ENCODE measurements around the gene SASH1. TPM values are rescaled to one million over a fixed set of nuclear protein-coding genes. Genes with fewer than 3 reads are reported as not detected.

Gene SASH1
- total and polyA plus RNA-seq, 8 donors: 5.8 to 82.6 (median 16.3) TPM

DNA sequence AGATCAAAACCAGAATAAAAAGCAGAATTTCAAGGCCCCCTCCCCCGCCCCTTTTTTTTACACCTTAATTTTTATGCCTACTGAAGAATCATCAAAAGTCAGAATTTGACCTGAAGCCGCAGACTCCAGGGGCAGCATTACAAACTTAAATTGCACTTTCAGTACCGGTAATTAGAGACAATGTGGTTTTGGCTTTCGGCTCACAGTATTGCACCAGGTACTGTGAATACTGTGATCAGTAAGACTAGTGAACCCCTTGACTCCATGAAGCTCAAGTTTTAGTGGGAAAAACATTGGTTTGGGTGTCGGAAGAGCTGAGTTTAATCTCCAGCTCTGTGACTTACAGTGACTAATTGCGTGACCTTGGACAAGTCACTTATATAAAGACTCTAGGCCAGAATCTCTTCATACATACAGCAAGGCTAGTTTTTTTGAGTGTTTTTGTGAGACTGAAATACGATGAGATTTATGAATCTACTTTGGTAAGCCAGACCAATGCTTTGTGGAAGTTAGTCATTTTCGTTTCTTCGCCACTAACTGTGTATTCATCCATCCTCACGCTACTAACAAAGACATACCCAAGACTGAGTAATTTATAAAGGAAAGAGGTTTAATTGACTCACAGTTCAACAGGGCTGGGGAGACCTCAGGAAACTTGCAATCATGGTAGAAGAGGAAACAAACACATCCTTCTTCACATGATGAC lies 114.7 kb downstream of the SASH1 start:
- H3K4me1 ChIP-seq: peaks cover 0 to 10% (median 3%) of the 10 kb centered on the region in 4 donors
- no peak overlapping the region for H3K27ac ChIP-seq
- no peak for DNase-seq
- H3K9me3 ChIP-seq: no peaks in the 10 kb centered on the region
- no peaks in the 10 kb centered on the region for H3K27me3 ChIP-seq
- peaks cover 0 to 5% (median 0%) of the 10 kb centered on the region in 4 donors for H3K36me3 ChIP-seq
- intact Hi-C loops (cut with DNase I; ENCODE audit: low total_unique reads): no loop called here
- WGBS, 5 donors: 90 to 95% (median 93%) methylated on average over 10 of the region's 10 CpGs
- no peak overlapping the region for H3K4me3 ChIP-seq
- TF ChIP-seq POLR2AphosphoS5 (IDR thresholded peaks at IDR 0.05) (no peak), CTCF (IDR thresholded peaks at IDR 0.05) (no peak), POLR2A (IDR thresholded peaks at IDR 0.05) (no peak), EP300 (IDR thresholded peaks at IDR 0.05) (no peak)

- no peak for DNase-seq
- H3K4me3 ChIP-seq: no peak overlapping the region
- no peak overlapping the region for H3K27ac ChIP-seq
- H3K9me3 ChIP-seq: no peaks in the 10 kb centered on the region
- 88 to 96% (median 92%) methylated on average over 4 of the region's 4 CpGs for WGBS, 5 donors
- no peaks in the 10 kb centered on the region for H3K27me3 ChIP-seq
- intact Hi-C loops (cut with DNase I; ENCODE audit: low total_unique reads): no loop called here
- H3K4me1 ChIP-seq: peaks cover 0 to 15% (median 6%) of the 10 kb centered on the region in 4 donors
- TF ChIP-seq POLR2A (IDR thresholded peaks at IDR 0.05) (no peak), CTCF (IDR thresholded peaks at IDR 0.05) (no peak), POLR2AphosphoS5 (IDR thresholded peaks at IDR 0.05) (no peak), EP300 (IDR thresholded peaks at IDR 0.05) (no peak)
- peaks cover 0 to 5% (median 0%) of the 10 kb centered on the region in 4 donors for H3K36me3 ChIP-seq
Observed at GRCh38 chr6:148457843-148458159, 115.2 kb downstream of the SASH1 start.

- WGBS, 5 donors: 84 to 94% (median 90%) methylated on average over 4 of the region's 4 CpGs
- TF ChIP-seq EP300 (IDR thresholded peaks at IDR 0.05): no peak
- TF ChIP-seq POLR2AphosphoS5 (IDR thresholded peaks at IDR 0.05): no peak
- no peak for TF ChIP-seq CTCF (IDR thresholded peaks at IDR 0.05)
- TF ChIP-seq POLR2A (IDR thresholded peaks at IDR 0.05): no peak
- Histone ChIP-seq H3K36me3 (peaks cover 0 to 5% (median 0%) of the 10 kb centered on the region in 4 donors), H3K4me1 (peaks cover 0 to 17% (median 7%) of the 10 kb centered on the region in 4 donors), H3K9me3 (no peaks in the 10 kb centered on the region), H3K27me3 (no peaks in the 10 kb centered on the region), H3K27ac (no peak overlapping the region), H3K4me3 (no peak overlapping the region)
- DNase-seq: no peak
- intact Hi-C loops (cut with DNase I; ENCODE audit: low total_unique reads): no loop called here
Observed at GRCh38 chr6:148459238-148459637, 116.6 kb downstream of the SASH1 start.

DNA sequence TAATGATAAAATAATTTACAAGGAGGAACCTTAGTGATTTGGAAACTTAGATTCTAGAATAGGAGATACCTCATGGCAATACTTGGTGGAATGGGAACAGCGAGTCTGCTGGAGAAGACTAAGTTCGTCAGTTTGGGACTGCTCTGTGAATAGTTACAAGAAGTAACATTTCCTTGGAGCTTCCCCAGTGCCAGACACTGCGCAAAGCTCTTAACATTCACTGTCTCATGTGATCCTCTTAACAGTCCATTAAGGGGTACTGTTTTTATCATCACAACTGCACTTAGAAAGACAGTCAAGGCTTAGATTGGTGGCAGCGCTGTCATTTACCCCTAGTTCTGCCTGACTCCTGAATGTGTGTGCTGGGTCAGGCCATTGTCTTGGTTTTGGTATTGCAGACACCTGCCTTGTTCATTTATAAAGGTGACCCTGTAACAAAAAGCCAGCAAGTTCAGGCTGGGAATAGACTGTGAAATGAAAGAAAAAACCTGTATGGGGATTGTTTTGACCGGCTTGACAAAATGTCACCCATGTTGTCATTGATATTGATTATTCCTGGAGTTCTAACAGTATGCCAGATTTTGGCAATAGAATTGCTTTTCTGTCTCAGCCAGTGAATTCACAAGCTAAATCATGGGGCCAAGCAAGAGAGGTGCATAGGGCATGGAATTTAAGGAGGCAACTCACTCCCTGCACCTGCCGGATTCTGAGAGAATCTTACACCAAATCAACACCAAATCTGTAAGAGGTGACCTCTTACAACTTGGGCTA lies 118.4 kb downstream of the SASH1 start:
- Histone ChIP-seq H3K4me1 (peaks cover 0 to 22% (median 11%) of the 10 kb centered on the region in 4 donors), H3K36me3 (no peaks in the 10 kb centered on the region), H3K27me3 (no peaks in the 10 kb centered on the region), H3K9me3 (no peaks in the 10 kb centered on the region), H3K4me3 (no peak overlapping the region), H3K27ac (no peak overlapping the region)
- TF ChIP-seq EP300 (IDR thresholded peaks at IDR 0.05) (no peak), POLR2A (IDR thresholded peaks at IDR 0.05) (no peak)
- WGBS, 5 donors: 89 to 95% (median 94%) methylated on average over 6 of the region's 6 CpGs
- no peak for DNase-seq
- intact Hi-C loops (cut with DNase I; ENCODE audit: low total_unique reads): loop anchor here (5.0 to 10.0 kb wide), 2 partner anchors 116 to 284 kb away; partner anchors contain the start of gene SASH1
